GM19238 (cell line): ENCODE measurements around the gene SEMA7A.
A peak's percentile ranks its signal among the peaks of the same experiment; 100 is the strongest.

Experiments used
- DNase-seq: peaks from one replicate; pipeline ENCODE4 v3.0.0; 2011; ENCODE audit warnings: low spot score; ENCODE audit not compliant: insufficient read length

The SEMA7A gene

GRCh38 chr15:74418575-74419338 is 15.0 kb downstream of the SEMA7A start:
- no peak for DNase-seq

GRCh38 chr15:74417670-74418069 is 16.1 kb downstream of the SEMA7A start:
- DNase-seq = no peak

GRCh38 chr15:74417225-74417624 is 16.5 kb downstream of the SEMA7A start:
- no peak for DNase-seq

- DNase-seq = no peak
These were observed 17.5 kb downstream of the SEMA7A start for GRCh38 chr15:74415966-74416916.

GRCh38 chr15:74414603-74415338 is 19.0 kb downstream of the SEMA7A start:
- no peak for DNase-seq

GRCh38 chr15:74414081-74414580 is 19.6 kb downstream of the SEMA7A start:
- DNase-seq = no peak

- no peak for DNase-seq
These were observed 20.2 kb downstream of the SEMA7A start for GRCh38 chr15:74413350-74414080.

GRCh38 chr15:74412159-74412558 is 21.6 kb downstream of the SEMA7A start:
- no peak for DNase-seq

GRCh38 chr15:74411686-74412085 is 22.1 kb downstream of the SEMA7A start:
- DNase-seq = no peak

GRCh38 chr15:74410502-74410901 is 23.3 kb downstream of the SEMA7A start:
- no peak for DNase-seq

GRCh38 chr15:74409225-74409624 is 24.5 kb downstream of the SEMA7A start:
- no peak for DNase-seq

- DNase-seq = no peak
These were observed 24.9 kb downstream of the SEMA7A start for GRCh38 chr15:74408815-74409214.

- DNase-seq = no peak
These were observed 25.4 kb downstream of the SEMA7A start for GRCh38 chr15:74408385-74408784.

GRCh38 chr15:74406992-74407705 is 26.6 kb downstream of the SEMA7A start:
- no peak for DNase-seq

- no peak for DNase-seq
These were observed 27.2 kb downstream of the SEMA7A start for GRCh38 chr15:74406517-74406916.

- no peak for DNase-seq
These were observed 27.9 kb downstream of the SEMA7A start for GRCh38 chr15:74405823-74406222.

- DNase-seq = peak; percentile 83
These were observed 29.7 kb downstream of the SEMA7A start for GRCh38 chr15:74403991-74404563.

- no peak for DNase-seq
These were observed 30.2 kb downstream of the SEMA7A start for GRCh38 chr15:74403588-74403919.

- DNase-seq = peak; percentile 72
These were observed 30.7 kb downstream of the SEMA7A start for GRCh38 chr15:74402873-74403587.
